HepG2 (cell line): ENCODE measurements around the gene GRAMD4.

ENCODE experiments used
- EP300 ChIP-seq, 3 experiments: sonication (generic) in 1 of 3; formaldehyde crosslinking in 1 of 3; IDR thresholded peaks; 2 replicates each; pipeline versions ENCODE4 v1.5.1 to v1.6.1; 2011 to 2020; ENCODE audit warnings: low read depth in 2 of 3, low read length in 2 of 3, borderline replicate concordance in 1 of 3, improper control_type of control experiment in 1 of 3, mild to moderate bottlenecking in 1 of 3, missing genetic modification reagents in 1 of 3, moderate library complexity in 1 of 3
- EZH2 ChIP-seq: conservative IDR thresholded peaks from 2 replicates; pipeline ENCODE4 v1.6.1; 2012; ENCODE audit warnings: mild to moderate bottlenecking, low read depth, low read length, moderate library complexity
- MAFK ChIP-seq, 2 experiments: IDR thresholded peaks in 1 of 2; conservative IDR thresholded peaks in 1 of 2; 2 replicates each; pipeline ENCODE4 v1.6.1; 2011; ENCODE audit warnings: improper control_type of control experiment in 2 of 2, low read length in 2 of 2
- RFX3 ChIP-seq: IDR thresholded peaks from 2 replicates; pipeline ENCODE4 v1.6.1; 2016; ENCODE audit warnings: missing biosample characterization, missing genetic modification reagents

DNA sequence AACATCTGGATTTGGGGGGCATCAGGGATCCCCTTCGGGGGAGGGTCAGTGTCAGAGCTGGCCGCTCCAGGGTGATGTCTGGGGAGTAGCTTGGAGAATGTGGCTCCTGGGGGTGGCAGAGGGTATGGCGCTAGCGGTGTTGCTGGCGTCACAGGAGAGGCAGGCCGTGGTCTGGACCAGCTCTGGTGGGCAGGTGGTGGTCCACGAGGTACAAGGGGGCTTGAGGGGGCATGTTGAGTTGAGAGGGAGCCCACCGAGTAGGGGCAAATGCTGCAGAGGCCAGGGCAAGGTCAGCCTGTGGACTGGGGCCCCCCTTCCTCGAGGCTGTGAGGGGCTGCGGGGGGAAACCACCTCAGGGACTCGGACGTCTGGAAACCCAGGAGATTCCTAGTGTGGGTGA is 8.6 kb downstream of the GRAMD4 start:
- no peak for TF ChIP-seq EZH2
- no peak for TF ChIP-seq MAFK (conservative IDR thresholded peaks at IDR 0.05 in 1 of 2, IDR thresholded peaks at IDR 0.05 in 1 of 2; ENCODE audit: low read length in 2 of 2)
- no peak for TF ChIP-seq EP300 (IDR thresholded peaks at IDR 0.05; ENCODE audit: low read depth in 2 of 2, low read length in 2 of 2)
- TF ChIP-seq EP300 (CRISPR knock-in tag; IDR thresholded peaks at IDR 0.05; ENCODE audit: borderline replicate concordance) = no peak
- TF ChIP-seq RFX3 (CRISPR knock-in tag) = no peak
